Uterus (tissue), 4 donors: ENCODE results near the gene SEC23A. TPM values are rescaled to one million over a fixed set of nuclear protein-coding genes. Genes with fewer than 3 reads are reported as not detected.
"Not testable (repeated sequence)": the region's sequence is repeated elsewhere in the genome, so short reads cannot be mapped to it uniquely, and the experiment has no call there.

Experiments
- DNase-seq, 2 donors: peaks; one replicate each; pipeline ENCODE4 v3.0.0-alpha.2; 2019 to 2020
- H3K27ac ChIP-seq, 2 donors: fragments of 200-600 bp; sonication (generic); 1 replicate in 1 of 2; 2 replicates in 1 of 2; pipeline ENCODE4 v1.5.1; 2016 to 2018
- H3K27me3 ChIP-seq, 2 donors: fragments of 200-600 bp; sonication (generic); one replicate each; pipeline ENCODE4 v1.5.1; 2018 to 2019; ENCODE audit warnings: control low read depth in 1 of 2
- H3K36me3 ChIP-seq, 2 donors: fragments of 200-600 bp; sonication (generic); one replicate each; pipeline ENCODE4 v1.5.1; 2019; ENCODE audit warnings: control low read depth in 1 of 2
- H3K4me1 ChIP-seq, 2 donors: fragments of 200-600 bp; sonication (generic); one replicate each; pipeline ENCODE4 v1.5.1; 2018 to 2019; ENCODE audit warnings: control low read depth in 1 of 2
- H3K4me3 ChIP-seq, 2 donors: fragments of 200-600 bp; sonication (generic); 1 replicate in 1 of 2; 2 replicates in 1 of 2; pipeline ENCODE4 v1.5.1; 2018 to 2019; ENCODE audit warnings: mild to moderate bottlenecking in 1 of 2
- H3K9me3 ChIP-seq, 2 donors: fragments of 200-600 bp; sonication (generic); one replicate each; pipeline ENCODE4 v1.5.1; 2019; ENCODE audit warnings: control low read depth in 1 of 2
- CTCF ChIP-seq, 4 experiments: fragments of 200-600 bp in 2 of 4; fragments of 450-650 bp in 2 of 4; sonication (generic) in 2 of 4; IDR thresholded peaks; one replicate each; pipeline ENCODE4 v1.5.1; 2016 to 2019; ENCODE audit warnings: antibody characterized with exemption in 4 of 4, mild to moderate bottlenecking in 2 of 4, moderate library complexity in 1 of 4
- POLR2A ChIP-seq, 2 donors: fragments of 450-650 bp; IDR thresholded peaks; one replicate each; pipeline ENCODE4 v1.6.1; 2016; ENCODE audit warnings: antibody characterized with exemption in 2 of 2, mild to moderate bottlenecking in 1 of 2, moderate library complexity in 1 of 2
- intact Hi-C: fragments of 100-400 bp; cut with DNase I; formaldehyde crosslinking; loops from one replicate; pipeline ENCODE4 v1.15.1; 2023; ENCODE audit warnings: low total_unique reads
- total RNA-seq, 4 donors: library from RNA; depleted of rRNA in 3 of 4; stranded (reverse); fragments of >200 nt in 3 of 4; gene quantifications; one replicate each; pipeline versions ENCODE4 v1.1.0 to v1.2.4, GENCODE V29; 2014 to 2023
- donor health status: DM: yes; HTN: yes; CAD: no.

The SEC23A gene
- total RNA-seq, 4 donors from 2014 or later, result 133 to 322 (median 231) TPM

- Histone ChIP-seq H3K4me1 (no peaks in the 10 kb centered on the region), H3K9me3 (no peaks in the 10 kb centered on the region), H3K36me3 (no peaks in the 10 kb centered on the region), H3K27me3 (no peaks in the 10 kb centered on the region), H3K27ac (no peak overlapping the region), H3K4me3 (no peak overlapping the region)
- no peak for DNase-seq
- TF ChIP-seq POLR2A (IDR thresholded peaks at IDR 0.05), result no peak
- no peak for TF ChIP-seq CTCF (IDR thresholded peaks at IDR 0.05)
- intact Hi-C loops, result no loop called here
These were observed 77.7 kb downstream of the SEC23A start for GRCh38 chr14:39025250-39025809.

GRCh38 chr14:39023939-39024871 lies 78.8 kb downstream of the SEC23A start:
- TF ChIP-seq CTCF (IDR thresholded peaks at IDR 0.05) (no peak), POLR2A (IDR thresholded peaks at IDR 0.05) (no peak)
- Histone ChIP-seq H3K4me3 (no peak overlapping the region), H3K27ac (no peak overlapping the region), H3K36me3 (no peaks in the 10 kb centered on the region), H3K9me3 (no peaks in the 10 kb centered on the region), H3K4me1 (no peaks in the 10 kb centered on the region), H3K27me3 (no peaks in the 10 kb centered on the region)
- DNase-seq, result no peak
- intact Hi-C loops, result no loop called here

GRCh38 chr14:39017096-39018016 lies 85.7 kb downstream of the SEC23A start:
- DNase-seq, H3K4me3 ChIP-seq, H3K27me3 ChIP-seq, H3K4me1 ChIP-seq, H3K27ac ChIP-seq, H3K9me3 ChIP-seq, intact Hi-C loops, H3K36me3 ChIP-seq: not testable (repeated sequence)

GRCh38 chr14:39016733-39017095 lies 86.3 kb downstream of the SEC23A start:
- intact Hi-C loops, result no loop called here
- Histone ChIP-seq H3K4me3 (no peak overlapping the region), H3K27ac (no peak overlapping the region), H3K9me3 (no peaks in the 10 kb centered on the region), H3K4me1 (no peaks in the 10 kb centered on the region), H3K36me3 (no peaks in the 10 kb centered on the region), H3K27me3 (no peaks in the 10 kb centered on the region)
- no peak for DNase-seq
- TF ChIP-seq POLR2A (IDR thresholded peaks at IDR 0.05) (no peak), CTCF (IDR thresholded peaks at IDR 0.05) (no peak)

- intact Hi-C loops, result no loop called here
- no peak overlapping the region for H3K4me3 ChIP-seq
- H3K36me3 ChIP-seq, result no peaks in the 10 kb centered on the region
- TF ChIP-seq POLR2A (IDR thresholded peaks at IDR 0.05) (no peak), CTCF (IDR thresholded peaks at IDR 0.05) (no peak)
- no peak for DNase-seq
- no peaks in the 10 kb centered on the region for H3K9me3 ChIP-seq
- H3K4me1 ChIP-seq, result no peaks in the 10 kb centered on the region
- H3K27me3 ChIP-seq, result no peaks in the 10 kb centered on the region
- H3K27ac ChIP-seq, result no peak overlapping the region
These were observed 87.0 kb downstream of the SEC23A start for GRCh38 chr14:39015964-39016577.
